Neural progenitor cell (in vitro differentiated cells): ENCODE measurements around the gene IL20RB. TPM values are rescaled to one million over a fixed set of nuclear protein-coding genes. Genes with fewer than 3 reads are reported as not detected.

Experiments
- DNase-seq: peaks from one replicate; pipeline ENCODE4 v3.0.0-alpha.2; 2016; ENCODE audit warnings: low spot score
- H2AFZ ChIP-seq: fragments of 200-600 bp; sonication (generic); replicated peaks from 2 replicates; pipeline ENCODE4 v1.6.1; 2016; ENCODE audit warnings: antibody characterized with exemption
- H3F3A ChIP-seq: fragments of 200-600 bp; sonication (generic); 2 replicates; pipeline ENCODE4 v1.6.1; 2016; ENCODE audit warnings: antibody characterized with exemption, low read depth
- H3K27ac ChIP-seq: fragments of 200-600 bp; sonication (generic); 2 replicates; pipeline ENCODE4 v1.5.1; 2016; ENCODE audit warnings: mild to moderate bottlenecking
- H3K27me3 ChIP-seq: fragments of 200-600 bp; sonication (generic); 2 replicates; pipeline ENCODE4 v1.6.1; 2016; ENCODE audit warnings: mild to moderate bottlenecking, moderate library complexity
- H3K36me3 ChIP-seq: fragments of 200-600 bp; sonication (generic); 2 replicates; pipeline ENCODE4 v1.5.1; 2016
- H3K4me1 ChIP-seq: fragments of 200-600 bp; sonication (generic); 2 replicates; pipeline ENCODE4 v1.6.1; 2016; ENCODE audit warnings: mixed run types
- H3K4me2 ChIP-seq: fragments of 200-600 bp; sonication (generic); 2 replicates; pipeline ENCODE4 v1.6.1; 2016
- H3K4me3 ChIP-seq: fragments of 200-600 bp; sonication (generic); 2 replicates; pipeline ENCODE4 v1.5.1; 2016
- H3K79me2 ChIP-seq: fragments of 200-600 bp; sonication (generic); 2 replicates; pipeline ENCODE4 v1.6.1; 2016; ENCODE audit warnings: low read depth
- H3K9ac ChIP-seq: fragments of 200-600 bp; sonication (generic); 2 replicates; pipeline ENCODE4 v1.6.1; 2016
- H3K9me3 ChIP-seq: fragments of 200-600 bp; sonication (generic); 2 replicates; pipeline ENCODE4 v1.5.1; 2016; ENCODE audit warnings: low read depth
- H4K20me1 ChIP-seq: fragments of 200-600 bp; sonication (generic); 2 replicates; pipeline ENCODE4 v1.6.1; 2016; ENCODE audit warnings: low read depth
- H3K27ac Mint-ChIP-seq: 3 replicates; pipeline ENCODE4 v1.8.0; 2021; ENCODE audit warnings: mixed read lengths
- H3K27me3 Mint-ChIP-seq: 2 replicates; pipeline ENCODE4 v1.8.0; 2022; ENCODE audit warnings: low read depth, mild to moderate bottlenecking, inconsistent platforms, moderate library complexity, mixed read lengths; ENCODE audit not compliant: insufficient read depth
- H3K36me3 Mint-ChIP-seq: 3 replicates; pipeline ENCODE4 v1.8.0; 2021; ENCODE audit warnings: mixed read lengths
- H3K4me1 Mint-ChIP-seq: 3 replicates; pipeline ENCODE4 v1.8.0; 2021; ENCODE audit warnings: mixed read lengths
- H3K4me3 Mint-ChIP-seq: 3 replicates; pipeline ENCODE4 v1.8.0; 2021; ENCODE audit warnings: mild to moderate bottlenecking, moderate library complexity, mixed read lengths
- H3K9me3 Mint-ChIP-seq: 3 replicates; pipeline ENCODE4 v1.8.0; 2020; ENCODE audit warnings: mixed read lengths
- CTCF ChIP-seq: fragments of 200-600 bp; sonication (generic); IDR thresholded peaks from 2 replicates; pipeline ENCODE4 v1.5.1; 2017; ENCODE audit warnings: antibody characterized with exemption, mild to moderate bottlenecking
- EZH2 ChIP-seq: fragments of 200-600 bp; sonication (generic); IDR thresholded peaks from 2 replicates; pipeline ENCODE4 v1.6.1; 2017; ENCODE audit warnings: antibody characterized with exemption, mild to moderate bottlenecking, moderate library complexity
- EZH2phosphoT487 ChIP-seq: fragments of 200-600 bp; sonication (generic); IDR thresholded peaks from 2 replicates; pipeline ENCODE4 v1.6.1; 2017; ENCODE audit warnings: antibody characterized with exemption
- total RNA-seq: library from RNA; depleted of rRNA; stranded (reverse); fragments of >200 nt; gene quantifications from 2 replicates; pipeline ENCODE4 v1.2.3, GENCODE V29; 2015; ENCODE audit warnings: low replicate concordance

IL20RB gene
- total RNA-seq, 1 donor from 2014 or later, result 2.5 TPM

- peak; percentile 4 for DNase-seq
- Histone ChIP-seq H3K9ac (no peak overlapping the region), H3K4me2 (no peak overlapping the region), H3K4me3 (no peak overlapping the region), H3K36me3 (no peaks in the 10 kb centered on the region), H3K27ac (no peak overlapping the region), H4K20me1 (no peaks in the 10 kb centered on the region), H3K79me2 (no peaks in the 10 kb centered on the region), H3F3A (no peaks in the 10 kb centered on the region), H2AFZ (no peak overlapping the region), H3K27me3 (no peaks in the 10 kb centered on the region), H3K9me3 (no peaks in the 10 kb centered on the region), H3K4me1 (no peaks in the 10 kb centered on the region)
- TF ChIP-seq EZH2, result no peak
- no peak for TF ChIP-seq EZH2phosphoT487
- no peak for TF ChIP-seq CTCF
- no peaks in the 10 kb centered on the region for H3K27me3 Mint-ChIP-seq
- no peaks in the 10 kb centered on the region for H3K9me3 Mint-ChIP-seq
- no peaks in the 10 kb centered on the region for H3K36me3 Mint-ChIP-seq
- H3K27ac Mint-ChIP-seq, result no peak overlapping the region
- peaks cover 5% of the 10 kb centered on the region for H3K4me1 Mint-ChIP-seq
- no peak overlapping the region for H3K4me3 Mint-ChIP-seq
Observed at GRCh38 chr3:136954980-136955780, 2.6 kb upstream of the IL20RB start.

DNA sequence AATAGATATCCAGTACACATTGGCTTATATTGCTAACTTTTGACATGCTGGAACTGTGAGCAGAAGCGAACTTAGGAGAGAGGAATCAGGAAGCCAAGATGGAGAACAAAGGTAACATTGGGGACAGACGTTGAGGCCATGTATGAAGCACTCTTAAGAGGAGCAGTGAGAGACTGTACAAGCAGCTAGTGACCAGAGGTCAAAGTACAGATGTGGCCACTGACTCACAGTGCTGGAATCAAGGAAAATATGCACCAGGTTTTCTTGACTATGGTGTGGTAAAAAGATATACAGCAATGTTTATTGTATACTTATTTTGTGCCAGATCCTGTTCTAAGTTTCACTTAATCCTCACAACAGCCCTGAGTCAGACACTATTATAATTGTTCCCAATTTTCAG is 2.0 kb upstream of the IL20RB start:
- DNase-seq, result no peak
- Histone ChIP-seq H3K36me3 (no peaks in the 10 kb centered on the region), H3K27me3 (no peaks in the 10 kb centered on the region), H3F3A (peaks cover 1% of the 10 kb centered on the region), H3K27ac (no peak overlapping the region), H3K4me1 (peaks cover 2% of the 10 kb centered on the region), H3K79me2 (no peaks in the 10 kb centered on the region), H3K4me3 (no peak overlapping the region), H2AFZ (no peak overlapping the region), H3K4me2 (no peak overlapping the region), H3K9me3 (no peaks in the 10 kb centered on the region), H4K20me1 (no peaks in the 10 kb centered on the region), H3K9ac (no peak overlapping the region)
- no peaks in the 10 kb centered on the region for H3K36me3 Mint-ChIP-seq
- no peaks in the 10 kb centered on the region for H3K9me3 Mint-ChIP-seq
- peaks cover 5% of the 10 kb centered on the region for H3K4me1 Mint-ChIP-seq
- TF ChIP-seq EZH2phosphoT487, result no peak
- TF ChIP-seq CTCF, result no peak
- TF ChIP-seq EZH2, result no peak
- H3K4me3 Mint-ChIP-seq, result no peak overlapping the region
- H3K27ac Mint-ChIP-seq, result no peak overlapping the region
- no peaks in the 10 kb centered on the region for H3K27me3 Mint-ChIP-seq

DNA sequence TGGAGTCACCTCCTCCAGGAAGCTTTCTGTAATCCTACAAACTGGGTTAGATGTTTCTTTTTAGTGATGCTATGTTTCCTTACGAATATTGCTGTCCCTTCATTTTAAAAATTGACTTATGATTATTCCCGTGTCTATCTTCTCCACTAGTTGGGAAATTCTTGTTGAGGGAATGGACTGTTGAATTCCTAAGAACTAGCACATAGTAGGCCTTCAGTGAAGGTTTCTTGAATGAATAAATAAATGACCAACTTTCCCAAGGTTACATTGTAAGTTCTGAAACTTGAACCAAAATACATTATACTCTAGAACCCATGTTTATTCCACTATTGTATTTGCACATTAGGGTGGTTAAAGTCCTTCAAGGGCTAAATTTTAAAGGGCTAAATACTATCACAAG is 812 bp upstream of the IL20RB start:
- no peaks in the 10 kb centered on the region for H4K20me1 ChIP-seq
- Mint-ChIP-seq H3K4me3 (no peak overlapping the region), H3K27me3 (no peaks in the 10 kb centered on the region), H3K27ac (no peak overlapping the region), H3K36me3 (no peaks in the 10 kb centered on the region), H3K4me1 (peaks cover 5% of the 10 kb centered on the region), H3K9me3 (no peaks in the 10 kb centered on the region)
- no peaks in the 10 kb centered on the region for H3K36me3 ChIP-seq
- no peak overlapping the region for H3K4me2 ChIP-seq
- H3K79me2 ChIP-seq, result no peaks in the 10 kb centered on the region
- no peak overlapping the region for H3K9ac ChIP-seq
- no peak for DNase-seq
- no peaks in the 10 kb centered on the region for H3K9me3 ChIP-seq
- no peak overlapping the region for H2AFZ ChIP-seq
- peaks cover 6% of the 10 kb centered on the region for H3F3A ChIP-seq
- no peaks in the 10 kb centered on the region for H3K27me3 ChIP-seq
- H3K27ac ChIP-seq, result no peak overlapping the region
- no peak overlapping the region for H3K4me3 ChIP-seq
- no peak for TF ChIP-seq CTCF
- no peak for TF ChIP-seq EZH2phosphoT487
- TF ChIP-seq EZH2, result no peak
- peaks cover 10% of the 10 kb centered on the region for H3K4me1 ChIP-seq
